H1 (cell line): ENCODE results near the gene SEZ6L. TPM values are rescaled to one million over a fixed set of nuclear protein-coding genes. Genes with fewer than 3 reads are reported as not detected.

Experiments
- SUZ12 ChIP-seq: fragments of 200-600 bp; sonication (generic); IDR thresholded peaks from 2 replicates; pipeline ENCODE4 v1.6.1; 2012; ENCODE audit warnings: mild to moderate bottlenecking, inconsistent platforms, low read length, moderate library complexity, mixed read lengths
- polyA plus RNA-seq, 7 experiments: library from polyadenylated mRNA; depleted of rRNA in 3 of 7; stranded (reverse) in 5 of 7; unstranded in 2 of 7; fragments of >200 nt in 5 of 7; fragments of 200-250 nt in 2 of 7; gene quantifications; 1 replicate in 5 of 7; 2 replicates in 1 of 7; 4 replicates in 1 of 7; pipeline versions ENCODE4 v1.2.1 to v1.2.3, GENCODE V29; 2011 to 2013; ENCODE audit warnings: missing spikeins in 2 of 7, mixed read lengths in 2 of 7
- total RNA-seq: library from RNA; stranded (reverse); fragmentation: NEBNext Ultra II Directional; extraction: Animal tissue kit (Norgen Biotek cat#: 25700); gene quantifications from 2 replicates; pipeline ENCODE4 v1.2.1, GENCODE V29; 2021

SEZ6L gene
- total and polyA plus RNA-seq, 2 of the 8 experiments (the other 6 are each of a cell fraction or from before 2014, with no cell fraction given), result 0.06 to 0.33 TPM

DNA sequence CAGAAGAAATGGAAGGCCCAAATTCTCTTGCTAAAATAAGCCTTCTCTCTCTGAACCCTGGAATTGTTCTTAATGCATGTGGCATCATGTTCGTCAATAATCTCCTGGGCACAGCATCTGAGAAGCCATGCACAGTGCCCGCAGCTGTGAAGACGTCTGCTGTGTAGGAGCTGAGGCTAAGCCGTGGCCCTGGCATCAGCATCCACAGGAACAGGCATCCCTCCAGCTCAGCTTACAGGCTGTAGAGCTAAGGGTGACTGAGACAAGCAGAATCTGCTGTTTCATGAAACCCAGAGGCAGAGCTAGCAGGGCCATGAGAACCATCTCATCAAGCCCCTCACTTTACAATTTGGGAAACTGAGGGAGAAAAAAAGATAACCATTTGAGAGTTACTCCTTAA is 60.6 kb downstream of the SEZ6L start (continued):
- no peak for TF ChIP-seq SUZ12
